Jurkat, Clone E6-1 (cell line): ENCODE data around the gene OSGIN1.
"Not testable (repeated sequence)": the region's sequence is repeated elsewhere in the genome, so short reads cannot be mapped to it uniquely, and the experiment has no call there.

ENCODE experiments used
- DNase-seq: peaks from one replicate; pipeline ENCODE4 v3.0.0-alpha.2; 2011; ENCODE audit warnings: low read depth, low spot score
- H3K4me3 ChIP-seq: 2 replicates; pipeline ENCODE4 v1.5.1; 2011; ENCODE audit warnings: mild to moderate bottlenecking, low read length, control low read depth, moderate library complexity

Gene OSGIN1

DNA sequence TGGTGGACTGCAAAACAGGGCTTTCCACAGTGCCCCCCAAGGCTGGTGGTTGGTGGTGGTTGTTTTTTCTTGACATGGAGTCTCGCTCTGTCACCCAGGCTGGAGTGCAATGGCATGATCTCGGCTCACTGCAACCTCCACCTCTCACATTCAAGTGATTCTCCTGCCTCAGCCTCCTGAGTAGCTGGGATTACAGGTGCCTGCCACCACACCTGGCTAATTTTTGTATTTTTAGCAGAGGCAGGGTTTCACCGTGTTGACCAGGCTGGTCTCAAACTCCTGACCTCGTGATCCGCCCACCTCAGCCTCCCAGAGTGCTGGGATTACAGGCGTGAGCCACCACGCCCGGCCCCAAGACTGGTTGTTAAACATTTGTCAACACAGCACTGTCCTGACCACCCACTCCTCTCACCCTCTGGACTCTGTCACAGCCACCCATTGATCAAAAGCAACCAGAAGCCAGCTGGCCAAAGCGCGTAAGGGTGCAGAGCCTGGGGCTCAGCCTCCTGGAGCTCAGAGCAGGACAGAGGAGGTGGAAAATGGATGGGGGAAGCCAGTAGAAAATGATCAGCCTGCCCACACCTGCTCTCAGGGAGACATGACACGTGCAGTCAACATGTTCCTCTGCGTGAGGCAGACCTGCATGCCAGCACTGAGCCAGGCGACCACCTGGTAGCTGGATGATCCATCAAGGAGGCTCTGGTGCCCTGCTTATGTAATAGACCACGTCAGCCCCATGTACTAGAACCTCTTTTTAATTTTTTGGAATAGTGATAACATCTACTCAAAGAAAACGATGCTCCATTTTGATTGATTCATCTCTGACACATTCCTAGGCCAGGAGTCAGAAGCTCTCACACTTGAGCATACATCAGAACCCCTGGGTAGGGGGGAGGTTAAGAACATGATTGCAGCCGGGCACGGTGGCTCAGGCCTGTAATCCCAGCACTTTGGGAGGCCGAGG lies 14.8 kb upstream of the OSGIN1 start:
- no peak for DNase-seq
- H3K4me3 ChIP-seq, result no peak overlapping the region

DNA sequence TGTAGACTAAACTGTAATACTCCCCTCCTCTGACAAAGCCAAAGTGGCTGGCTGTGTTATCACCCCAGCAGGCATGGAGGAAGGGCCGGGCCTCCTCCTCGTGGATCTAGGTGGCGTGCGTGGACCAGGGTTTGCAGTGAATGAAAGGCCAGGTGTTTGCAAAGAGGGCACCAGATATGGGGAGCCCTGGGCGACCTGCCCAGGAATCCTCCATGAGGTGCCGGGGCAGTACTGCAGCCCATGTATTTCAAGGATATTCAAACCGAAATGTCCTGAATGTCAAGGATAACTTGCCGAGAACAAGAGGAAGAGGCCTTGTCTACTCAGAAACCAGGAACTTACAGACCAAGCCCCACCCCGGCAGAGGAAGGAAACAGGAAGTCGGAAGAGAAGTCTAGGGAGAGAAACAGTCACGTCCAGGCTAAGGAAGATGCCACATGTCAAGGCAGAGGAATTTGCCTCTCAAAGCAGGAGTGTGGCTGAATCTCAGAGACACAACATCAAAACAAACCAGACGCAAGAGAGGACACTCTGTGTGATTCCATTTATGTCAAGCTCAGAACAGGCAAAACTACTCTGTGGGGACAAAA lies 13.7 kb upstream of the OSGIN1 start:
- no peak for DNase-seq
- H3K4me3 ChIP-seq, result no peak overlapping the region

DNA sequence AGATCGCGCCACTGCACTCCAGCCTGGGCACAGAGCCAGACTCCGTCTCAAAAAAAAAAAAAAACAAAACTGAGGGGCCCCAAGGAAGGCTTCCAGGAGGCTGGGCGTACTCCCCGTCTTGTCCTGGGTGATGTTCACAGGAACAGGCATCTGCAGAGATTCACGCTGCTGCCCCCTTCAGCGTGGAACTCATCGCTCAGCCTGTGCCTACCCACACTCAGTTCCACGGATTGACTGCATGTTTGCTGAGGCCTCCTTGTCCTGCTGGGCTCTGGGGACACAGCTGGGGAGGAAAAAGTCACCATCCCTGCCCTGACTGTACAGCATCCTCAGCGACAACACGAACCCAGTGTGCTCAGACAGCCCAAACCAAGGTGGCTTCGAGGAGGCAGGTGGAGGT lies 12.9 kb upstream of the OSGIN1 start:
- DNase-seq, result no peak
- no peak overlapping the region for H3K4me3 ChIP-seq

DNA sequence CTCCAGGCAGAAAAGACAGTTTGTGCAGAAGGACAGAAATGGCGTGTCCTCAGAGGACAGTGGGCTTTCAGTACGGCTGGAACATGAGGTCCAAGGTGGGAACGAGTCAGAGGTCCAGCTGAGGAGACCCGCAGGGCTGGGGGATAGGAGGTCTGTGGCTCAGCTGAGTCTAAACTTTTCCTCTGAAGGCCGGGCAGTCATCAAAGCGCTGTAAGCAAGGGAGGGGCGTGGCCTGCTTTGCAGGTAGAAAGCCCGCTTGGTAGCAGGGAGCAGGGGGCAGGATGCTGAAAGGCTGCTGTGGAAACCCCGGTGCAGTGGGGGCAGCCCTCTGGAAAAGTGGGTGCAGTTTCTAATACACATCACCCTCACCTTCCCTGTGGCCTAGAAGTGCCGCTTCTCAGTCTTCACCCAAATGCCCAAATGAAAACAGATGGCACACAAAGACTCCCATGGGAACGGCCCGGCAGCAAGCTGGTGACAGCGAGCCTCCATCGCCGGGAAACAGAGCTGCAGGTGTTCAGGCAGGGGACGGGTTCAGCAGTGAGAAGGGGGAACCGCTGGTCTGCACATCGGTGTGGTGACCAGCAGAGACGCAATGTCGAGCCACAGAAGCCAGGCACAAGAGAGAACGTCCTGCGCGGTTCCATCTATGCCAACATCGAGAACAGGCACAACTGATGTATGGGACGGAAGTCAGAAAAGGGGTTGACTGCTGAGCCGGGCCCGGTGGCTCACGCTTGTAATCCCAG lies 12.2 kb upstream of the OSGIN1 start:
- H3K4me3 ChIP-seq, result no peak overlapping the region
- DNase-seq, result no peak

DNA sequence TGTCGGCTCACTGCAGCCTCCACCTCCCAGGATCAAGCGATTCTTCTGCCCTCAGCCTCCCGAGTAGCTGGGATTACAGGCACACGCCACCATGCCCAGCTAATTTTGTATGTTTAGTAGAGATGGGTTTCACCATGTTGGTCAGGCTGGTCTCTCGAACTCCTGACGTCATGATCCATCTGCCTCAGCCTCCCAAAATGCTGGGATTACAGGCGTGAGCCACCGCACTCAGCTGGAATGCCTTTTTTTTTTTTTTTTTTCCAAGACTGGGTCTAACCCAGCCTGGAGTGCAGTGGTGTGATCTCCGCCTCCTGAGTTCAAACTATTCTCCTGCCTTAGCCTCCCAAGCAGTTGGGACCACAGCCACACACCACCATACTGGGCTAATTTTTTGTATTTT lies 11.5 kb upstream of the OSGIN1 start:
- H3K4me3 ChIP-seq, DNase-seq: not testable (repeated sequence)

- no peak for DNase-seq
- no peak overlapping the region for H3K4me3 ChIP-seq
These were observed 11.0 kb upstream of the OSGIN1 start for GRCh38 chr16:83942074-83942473.

- no peak overlapping the region for H3K4me3 ChIP-seq
- DNase-seq, result no peak
These were observed 10.1 kb upstream of the OSGIN1 start for GRCh38 chr16:83942815-83943515.

- no peak overlapping the region for H3K4me3 ChIP-seq
- DNase-seq, result no peak
These were observed 9.5 kb upstream of the OSGIN1 start for GRCh38 chr16:83943516-83944050.

- H3K4me3 ChIP-seq, result no peak overlapping the region
- no peak for DNase-seq
These were observed 7.5 kb upstream of the OSGIN1 start for GRCh38 chr16:83945587-83945986.

DNA sequence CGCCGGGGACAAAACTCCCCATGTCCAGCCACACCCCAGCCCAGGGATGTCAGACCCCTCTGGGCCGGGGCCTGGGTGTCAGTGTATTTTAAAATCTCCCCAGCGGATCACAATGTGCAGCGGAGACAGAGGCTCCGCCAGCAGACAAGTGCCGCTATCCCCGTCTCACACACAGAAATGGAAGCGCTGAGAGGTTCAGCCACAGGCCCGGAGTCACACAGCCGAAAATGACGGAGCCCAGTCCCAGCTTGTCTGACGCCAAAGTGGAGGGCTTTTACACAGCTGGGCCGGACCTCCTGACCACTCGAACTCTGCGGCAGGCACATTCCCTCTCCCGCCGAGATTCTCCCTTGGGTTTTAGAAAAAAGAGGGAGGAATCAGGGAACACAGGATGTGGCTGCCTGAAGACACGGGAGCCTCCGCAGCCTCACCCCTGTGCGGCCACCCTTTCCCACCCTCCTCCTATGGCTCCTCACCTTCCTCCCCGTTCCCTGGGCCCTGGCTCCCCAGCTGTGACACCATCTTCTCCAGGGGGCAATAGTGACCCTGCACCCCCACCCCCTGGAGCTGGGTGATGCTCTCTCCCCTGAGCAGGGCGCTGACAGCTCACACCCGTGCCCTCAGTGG lies 6.8 kb upstream of the OSGIN1 start:
- H3K4me3 ChIP-seq, result no peak overlapping the region
- no peak for DNase-seq

DNA sequence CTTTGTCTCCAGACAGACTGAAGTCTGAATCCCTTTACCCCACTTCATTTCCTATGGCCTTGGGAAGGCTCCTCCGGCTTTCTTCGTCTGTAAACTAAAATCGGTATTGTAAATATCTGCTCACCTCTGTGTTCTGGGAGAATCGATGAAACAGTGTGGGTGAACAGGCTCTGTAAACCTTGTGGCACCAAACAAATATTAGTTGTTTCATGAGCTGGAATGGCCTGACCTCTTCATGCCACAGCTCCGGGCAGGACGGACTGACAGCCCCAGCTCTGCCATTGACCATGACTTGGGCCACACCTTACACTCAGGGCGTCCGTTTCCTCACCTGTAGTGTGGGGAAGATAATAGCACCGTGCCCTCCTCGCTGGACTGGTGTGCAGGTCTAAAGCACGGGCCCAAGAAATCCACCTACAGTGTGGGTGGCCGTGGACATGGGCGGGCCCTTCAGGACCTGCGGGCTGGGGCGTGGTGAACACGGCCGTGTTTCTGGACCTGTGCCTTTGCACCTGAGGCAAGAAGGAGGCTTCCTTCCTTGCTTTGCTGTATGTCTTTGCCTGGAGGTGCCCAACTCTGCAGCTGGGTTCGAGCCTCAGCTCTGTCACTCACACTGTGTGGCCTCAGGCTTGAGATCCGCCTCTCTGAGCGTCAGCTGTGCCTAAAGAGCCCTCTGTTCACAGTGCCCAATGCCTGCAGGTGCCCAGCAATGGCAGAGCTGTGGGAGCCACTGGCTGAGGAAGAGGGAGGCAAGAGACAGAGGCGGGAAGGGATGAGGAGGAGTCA lies 6.1 kb upstream of the OSGIN1 start:
- no peak overlapping the region for H3K4me3 ChIP-seq
- DNase-seq, result no peak

GRCh38 chr16:83947642-83948234 lies 5.3 kb upstream of the OSGIN1 start:
- no peak for DNase-seq
- H3K4me3 ChIP-seq, result no peak overlapping the region

DNA sequence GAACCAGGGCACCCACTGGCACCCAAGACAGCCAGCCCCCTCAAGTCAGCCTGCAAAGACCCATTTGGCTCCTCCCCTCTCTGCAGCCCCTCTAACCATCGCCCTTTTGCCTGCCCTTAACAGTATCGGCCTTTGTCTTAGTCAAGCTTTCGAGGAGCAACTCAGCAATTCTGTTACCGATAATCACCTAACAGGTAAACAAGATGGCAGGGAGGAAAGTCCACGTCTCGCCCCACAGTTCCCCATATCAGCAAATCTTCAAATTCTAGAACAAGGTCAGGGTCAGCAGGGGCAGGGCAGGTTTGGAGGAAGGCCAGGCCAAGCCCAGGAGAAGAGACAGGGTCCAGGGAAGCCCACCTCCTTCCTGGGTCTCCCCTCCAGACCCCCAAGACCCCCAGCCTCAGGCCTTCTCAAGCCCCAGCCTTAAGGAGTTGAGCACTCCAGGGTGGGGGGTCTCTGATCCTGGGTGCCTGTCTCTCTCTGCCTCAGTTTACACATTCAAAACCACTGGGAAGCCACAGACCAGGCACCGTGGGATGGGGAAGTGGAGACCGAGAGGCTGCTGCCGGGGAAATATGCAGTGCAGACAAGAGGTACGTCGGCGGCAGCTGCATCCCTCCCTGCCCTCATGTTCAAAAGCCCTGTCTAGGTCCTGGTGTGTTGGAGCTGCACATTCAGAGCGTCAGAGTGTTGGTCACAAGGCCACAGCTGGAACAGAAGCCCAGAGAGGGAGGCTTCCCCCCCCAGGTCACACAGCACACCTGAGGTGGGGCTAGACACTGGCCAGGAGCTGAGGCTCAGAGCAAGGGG lies 3.9 kb upstream of the OSGIN1 start:
- no peak overlapping the region for H3K4me3 ChIP-seq
- DNase-seq, result no peak

- no peak for DNase-seq
- no peak overlapping the region for H3K4me3 ChIP-seq
These were observed 3.4 kb upstream of the OSGIN1 start for GRCh38 chr16:83949724-83950001.

GRCh38 chr16:83950862-83951399 lies 2.1 kb upstream of the OSGIN1 start:
- not testable (repeated sequence) for DNase-seq, H3K4me3 ChIP-seq

DNA sequence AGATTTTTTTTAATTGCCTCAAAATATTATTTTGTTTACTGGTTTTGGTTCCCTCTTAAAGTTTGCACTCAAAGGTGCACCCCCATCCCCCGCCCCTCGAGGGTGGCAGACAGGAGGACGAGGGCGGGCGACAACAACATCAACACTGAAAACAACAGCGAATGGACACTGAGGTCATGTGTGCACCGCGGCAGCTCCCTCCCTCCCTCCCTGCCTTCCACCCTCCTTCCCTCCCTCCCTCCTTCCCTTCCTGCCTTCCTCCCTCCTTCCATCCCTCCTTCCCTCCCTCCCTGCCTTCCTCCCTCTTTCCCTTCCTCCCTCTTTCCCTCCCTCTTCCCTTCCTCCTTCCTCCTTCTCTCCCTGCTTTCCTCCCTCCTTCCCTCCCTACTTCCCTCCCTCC lies 1.5 kb upstream of the OSGIN1 start:
- H3K4me3 ChIP-seq, result no peak overlapping the region
- no peak for DNase-seq

- no peak for DNase-seq
- peak overlapping the region; percentile 60 for H3K4me3 ChIP-seq
These were observed 477 bp upstream of the OSGIN1 start for GRCh38 chr16:83952587-83952939.
